Measurements from ENCODE around the gene ITIH4.

Gene ITIH4

GRCh38 chr3:52839268-52839575 is 8.8 kb upstream of the ITIH4 start:
- no peak overlapping the region for H3K27ac ChIP-seq
- no peak for TF ChIP-seq CTCF (conservative IDR thresholded peaks at IDR 0.05)

- TF ChIP-seq CTCF (conservative IDR thresholded peaks at IDR 0.05): no peak
- no peak overlapping the region for H3K27ac ChIP-seq
Measured at GRCh38 chr3:52838561-52839267, 8.2 kb upstream of the ITIH4 start.

GRCh38 chr3:52836986-52837385 is 6.5 kb upstream of the ITIH4 start:
- no peak overlapping the region for H3K27ac ChIP-seq
- TF ChIP-seq CTCF (conservative IDR thresholded peaks at IDR 0.05): no peak

- no peak overlapping the region for H3K27ac ChIP-seq
- no peak for TF ChIP-seq CTCF (conservative IDR thresholded peaks at IDR 0.05)
Measured at GRCh38 chr3:52836471-52836845, 6.0 kb upstream of the ITIH4 start.

- H3K27ac ChIP-seq: no peak overlapping the region
- TF ChIP-seq CTCF (conservative IDR thresholded peaks at IDR 0.05): no peak
Measured at GRCh38 chr3:52835766-52836470, 5.4 kb upstream of the ITIH4 start.

GRCh38 chr3:52834871-52835501 is 4.5 kb upstream of the ITIH4 start, which contains the start of gene MUSTN1:
Gene MUSTN1 (minus strand): TSS chr3:52835019. CDS start chr3:52834948, 71 bp downstream.
- H3K27ac ChIP-seq: no peak within 1 kb of the TSS
- TF ChIP-seq CTCF (conservative IDR thresholded peaks at IDR 0.05): no peak

- TF ChIP-seq CTCF (conservative IDR thresholded peaks at IDR 0.05): no peak
Measured at GRCh38 chr3:52833202-52833601, 2.7 kb upstream of the ITIH4 start.

More at GRCh38 chr3:52833202-52833601, 2.7 kb upstream of the ITIH4 start:
- H3K27ac ChIP-seq: no peak overlapping the region
